IPS-11a (cell line): Measurements from ENCODE around the gene IGFLR1.

Source experiments
- H3K4me3 ChIP-seq: one replicate; pipeline ENCODE4 v1.5.1; 2013; ENCODE audit warnings: low read depth, low read length, control low read depth

Gene IGFLR1

DNA sequence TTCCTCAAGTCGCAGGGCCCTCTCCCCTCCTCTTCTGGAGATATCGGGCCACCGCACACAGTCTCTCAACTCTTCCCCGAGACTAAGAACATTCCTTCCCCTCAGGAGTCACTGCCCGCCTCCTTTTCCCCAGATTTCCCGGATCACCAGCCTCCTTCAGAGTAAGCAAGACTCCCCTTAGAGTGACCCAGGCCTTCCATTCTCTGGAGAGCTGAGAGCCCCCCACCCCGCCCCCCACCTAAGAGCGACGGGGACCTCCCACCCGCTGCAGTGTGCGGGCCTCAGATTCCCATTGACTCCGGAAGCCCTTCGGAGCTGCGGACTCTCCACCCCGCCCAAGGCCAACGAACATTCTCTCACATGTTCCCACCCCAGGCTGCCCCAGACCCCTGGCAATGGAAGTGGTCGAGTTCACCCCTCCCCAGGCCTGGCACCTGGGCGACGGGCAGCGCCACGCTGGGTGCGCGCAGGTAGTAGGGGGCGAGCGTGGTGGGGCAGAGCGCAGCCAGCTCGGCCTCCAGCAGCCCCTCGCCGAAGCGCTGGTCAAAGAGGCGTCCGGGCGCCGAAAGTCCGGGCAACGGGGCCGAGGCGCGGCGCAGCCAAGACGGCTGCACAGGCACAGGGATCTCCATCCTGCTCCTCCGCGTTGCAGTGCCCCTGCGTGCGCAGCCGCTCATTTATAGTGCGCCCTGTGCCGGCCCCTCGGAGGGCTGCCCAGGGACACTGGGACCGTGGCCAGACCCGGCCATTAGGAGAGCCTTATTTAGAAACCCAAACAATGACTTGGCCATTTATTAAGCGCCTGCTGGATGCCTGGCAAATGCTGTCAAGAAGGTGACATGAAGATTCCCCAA, 14.4 kb upstream of the IGFLR1 start, which contains the start of gene HSPB6:
TSS of gene HSPB6 (minus strand) at position 653 of the 854 bp plus-strand sequence. CDS start at position 632, 21 bp downstream.
- H3K4me3 ChIP-seq, result peak within 1 kb of the TSS; percentile 99

- peak overlapping the region; percentile 37 for H3K4me3 ChIP-seq
These were observed 13.5 kb upstream of the IGFLR1 start for GRCh38 chr19:35755550-35756376.

DNA sequence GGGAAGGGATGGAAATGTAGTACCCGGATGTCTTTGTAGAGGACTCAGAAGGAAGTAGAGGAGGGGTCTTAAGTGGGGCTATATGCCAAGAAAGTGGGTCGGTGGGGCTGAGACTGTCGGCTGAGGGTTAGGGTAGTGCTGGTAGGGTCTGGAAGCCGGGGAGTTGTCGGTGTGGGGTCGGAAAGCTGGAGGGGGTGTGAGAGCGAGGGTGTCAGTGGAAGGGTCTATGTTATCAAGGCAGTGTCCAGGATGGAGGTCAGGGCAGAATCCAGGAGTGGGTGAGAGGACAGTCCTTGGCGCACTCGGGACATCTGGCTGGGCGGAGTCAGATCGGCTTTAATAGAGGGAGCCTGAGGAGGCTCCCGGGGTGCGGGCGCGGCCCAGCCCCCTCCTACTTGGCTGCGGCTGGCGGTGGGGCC, 12.9 kb upstream of the IGFLR1 start:
- H3K4me3 ChIP-seq, result peak overlapping the region; percentile 37

DNA sequence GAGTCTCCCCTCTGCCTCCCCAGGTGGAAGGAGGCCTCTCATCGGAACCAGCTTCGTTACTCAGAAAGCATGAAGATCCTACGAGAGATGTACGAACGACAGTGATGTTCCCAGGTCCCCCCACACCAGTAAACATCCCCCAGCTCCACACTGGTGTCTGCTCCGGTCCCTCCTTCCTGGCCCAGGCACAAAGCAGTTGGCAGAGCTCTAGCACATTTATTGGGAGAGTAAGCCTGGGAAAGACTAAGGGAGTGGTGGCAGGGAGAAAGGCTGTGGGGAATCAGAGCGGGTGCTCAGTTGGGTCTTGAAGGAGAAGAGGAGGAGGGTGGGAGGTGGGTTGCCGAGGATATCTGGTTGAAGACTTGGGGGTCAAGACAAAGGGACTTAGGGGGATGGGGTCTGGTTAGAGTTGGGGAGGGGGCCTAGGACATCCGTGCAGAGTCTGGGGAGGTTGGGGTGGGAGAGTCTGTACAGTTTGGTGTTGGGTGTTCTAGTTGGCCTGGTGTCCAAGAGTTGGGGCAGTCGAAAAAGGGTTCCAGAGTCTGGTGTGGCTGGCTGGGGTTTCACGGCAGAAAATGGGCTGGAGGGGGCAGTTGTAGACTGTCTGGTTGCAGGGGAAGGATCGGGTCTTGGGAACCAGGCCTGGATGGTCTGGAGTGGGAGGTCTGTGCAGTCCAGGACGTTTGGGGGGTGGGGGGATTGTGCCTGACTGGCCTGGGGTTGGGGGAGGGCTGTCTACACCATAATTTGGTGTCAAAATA, 12.3 kb upstream of the IGFLR1 start:
- H3K4me3 ChIP-seq, result no peak overlapping the region

- no peak overlapping the region for H3K4me3 ChIP-seq
These were observed 11.6 kb upstream of the IGFLR1 start for GRCh38 chr19:35753634-35754369.

DNA sequence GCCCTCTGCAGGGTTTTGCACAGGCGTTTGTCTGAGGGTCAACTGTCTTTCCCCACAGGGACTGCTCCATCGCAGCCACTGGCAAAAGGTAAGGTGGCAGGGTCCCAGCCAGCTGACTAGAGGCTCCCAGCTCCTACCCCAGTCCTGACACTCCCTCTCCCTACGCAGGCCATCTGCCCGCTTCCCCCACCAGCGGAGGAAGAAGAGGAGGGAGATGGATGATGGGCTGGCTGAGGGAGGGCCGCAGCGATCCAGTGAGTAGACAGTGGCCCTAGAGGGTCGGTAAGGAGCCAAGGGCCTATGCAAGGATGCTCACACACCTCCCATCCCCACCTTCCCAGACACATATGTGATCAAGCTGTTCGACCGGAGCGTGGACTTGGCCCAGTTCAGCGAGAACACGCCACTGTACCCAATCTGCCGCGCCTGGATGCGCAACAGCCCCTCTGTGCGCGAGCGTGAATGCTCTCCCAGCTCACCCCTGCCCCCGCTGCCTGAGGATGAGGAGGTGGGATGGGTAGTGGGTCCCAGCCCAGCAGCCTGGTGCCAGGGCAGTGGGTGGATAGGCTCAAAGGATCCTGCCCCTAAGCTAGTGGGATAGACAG, 10.6 kb upstream of the IGFLR1 start:
- no peak overlapping the region for H3K4me3 ChIP-seq

DNA sequence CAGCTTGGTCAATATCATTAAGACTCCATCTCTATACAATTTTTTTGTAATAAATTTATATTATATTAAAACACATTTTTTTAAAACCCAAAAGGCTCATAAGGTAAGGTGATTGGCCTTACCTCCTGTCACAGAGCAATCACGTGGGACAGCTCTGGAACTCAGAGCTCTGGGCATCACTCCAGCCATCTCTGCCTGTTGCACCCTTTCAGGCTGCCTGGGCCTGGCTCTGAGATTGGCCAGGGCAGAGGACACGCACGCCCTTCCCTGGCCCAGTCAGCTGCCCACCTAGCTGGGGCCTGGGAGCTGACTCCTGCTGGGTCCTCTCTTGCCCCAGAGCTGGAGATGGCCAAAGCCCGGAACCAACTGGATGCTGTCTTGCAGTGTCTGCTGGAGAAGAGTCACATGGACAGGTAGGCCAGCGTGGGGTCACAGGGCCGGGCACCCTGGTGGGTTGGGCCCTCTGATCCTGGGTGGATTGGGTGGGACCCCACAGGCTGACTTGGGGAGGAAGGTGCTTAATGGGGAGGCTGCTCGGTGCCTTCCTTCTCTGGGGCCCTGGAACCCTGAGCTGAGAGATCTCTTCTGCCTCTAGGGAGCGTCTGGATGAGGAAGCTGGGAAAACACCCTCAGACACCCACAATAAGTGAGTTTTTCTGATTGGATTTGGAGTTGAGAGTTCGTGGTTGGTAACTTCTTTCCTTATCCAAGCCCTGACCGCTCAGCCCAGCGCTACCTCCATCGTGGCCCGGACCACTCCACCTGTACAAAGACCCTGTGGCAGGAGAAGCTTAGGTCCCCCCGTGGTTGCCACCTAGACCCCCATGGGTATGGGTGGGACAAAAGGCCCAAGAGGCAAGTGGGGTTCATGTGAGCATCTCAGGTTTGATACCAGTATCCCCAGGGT, 9.8 kb upstream of the IGFLR1 start:
- no peak overlapping the region for H3K4me3 ChIP-seq

- no peak overlapping the region for H3K4me3 ChIP-seq
These were observed 7.9 kb upstream of the IGFLR1 start for GRCh38 chr19:35750167-35750566.

DNA sequence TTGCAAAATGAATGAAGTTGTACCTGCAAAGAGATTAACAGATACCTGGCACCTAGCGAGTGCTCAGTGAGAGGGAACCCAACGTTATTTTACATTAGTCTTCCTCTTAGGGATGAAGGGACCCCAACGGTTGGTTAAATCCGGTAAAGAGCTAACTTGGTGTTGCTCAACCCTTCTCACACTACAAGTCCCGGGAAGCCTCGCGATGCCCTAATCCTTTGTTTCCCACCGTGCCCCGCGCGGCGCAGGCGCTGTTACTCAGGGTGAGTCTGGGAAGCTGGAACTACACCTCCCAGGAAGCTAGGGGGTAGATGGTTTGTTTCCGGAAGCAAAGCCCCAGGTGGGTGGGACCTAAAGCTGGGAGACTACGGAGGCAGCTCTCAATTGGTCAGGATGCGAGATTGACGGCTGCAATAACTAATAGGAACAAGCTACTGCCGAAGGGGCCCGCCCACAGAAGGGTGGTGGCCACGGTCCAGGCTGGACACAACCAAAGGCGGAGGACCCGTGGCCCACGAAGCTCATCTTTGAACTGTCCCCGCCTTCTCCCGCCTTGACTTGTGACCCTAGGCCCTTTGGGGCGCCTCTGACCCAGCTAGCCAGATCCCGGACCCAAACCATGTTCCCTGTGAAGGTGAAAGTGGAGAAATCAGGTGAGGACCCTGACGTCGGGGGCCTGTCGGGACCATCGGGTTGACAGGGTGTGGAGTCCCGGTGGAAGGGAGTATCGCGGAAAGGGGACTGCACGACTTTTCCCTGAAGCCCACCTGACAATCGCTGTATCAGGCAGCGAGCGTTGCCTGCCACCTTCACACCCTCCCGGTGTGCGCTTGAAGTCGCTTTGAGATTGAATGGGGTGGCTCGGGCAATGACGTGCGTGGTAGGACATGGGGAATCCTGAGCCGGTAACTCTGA, 6.1 kb upstream of the IGFLR1 start, which contains the start of gene LIN37:
TSS of gene LIN37 (plus strand) at position 471 of the 915 bp plus-strand sequence. CDS start at position 620, 149 bp downstream.
- peak within 1 kb of the TSS; percentile 92 for H3K4me3 ChIP-seq

DNA sequence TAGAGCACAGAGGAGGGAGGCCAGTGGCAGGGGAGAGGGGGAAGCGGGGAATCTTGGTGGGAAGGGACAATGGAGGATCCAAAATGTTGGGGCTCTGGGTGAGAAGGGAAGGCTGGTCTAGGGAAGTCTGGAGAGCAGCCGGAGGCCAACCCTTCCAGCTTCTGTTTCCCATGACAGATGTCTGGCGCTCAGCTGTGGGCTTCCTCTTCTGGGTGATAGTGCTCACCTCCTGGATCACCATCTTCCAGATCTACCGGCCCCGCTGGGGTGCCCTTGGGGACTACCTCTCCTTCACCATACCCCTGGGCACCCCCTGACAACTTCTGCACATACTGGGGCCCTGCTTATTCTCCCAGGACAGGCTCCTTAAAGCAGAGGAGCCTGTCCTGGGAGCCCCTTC, 4.3 kb upstream of the IGFLR1 start:
- no peak overlapping the region for H3K4me3 ChIP-seq

DNA sequence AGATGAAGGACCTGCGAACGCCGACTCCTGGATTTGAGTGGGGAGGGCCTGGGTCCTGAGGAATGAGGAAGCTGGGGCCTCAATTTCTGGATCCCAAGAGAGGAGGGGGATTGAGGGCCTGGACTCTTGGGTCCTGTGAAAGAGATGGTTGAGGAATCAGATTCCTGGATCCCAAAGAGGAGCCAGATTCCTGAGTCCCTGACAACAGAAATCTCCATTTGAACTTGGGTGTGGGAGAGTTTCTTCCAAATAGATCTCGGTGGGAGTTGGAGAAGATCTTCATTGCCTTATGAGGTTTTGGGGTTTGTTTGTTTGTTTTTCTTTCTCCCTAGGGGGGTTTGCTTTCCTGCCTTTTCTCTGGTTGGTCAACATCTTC, 3.8 kb upstream of the IGFLR1 start:
- H3K4me3 ChIP-seq, result peak overlapping the region; percentile 79

DNA sequence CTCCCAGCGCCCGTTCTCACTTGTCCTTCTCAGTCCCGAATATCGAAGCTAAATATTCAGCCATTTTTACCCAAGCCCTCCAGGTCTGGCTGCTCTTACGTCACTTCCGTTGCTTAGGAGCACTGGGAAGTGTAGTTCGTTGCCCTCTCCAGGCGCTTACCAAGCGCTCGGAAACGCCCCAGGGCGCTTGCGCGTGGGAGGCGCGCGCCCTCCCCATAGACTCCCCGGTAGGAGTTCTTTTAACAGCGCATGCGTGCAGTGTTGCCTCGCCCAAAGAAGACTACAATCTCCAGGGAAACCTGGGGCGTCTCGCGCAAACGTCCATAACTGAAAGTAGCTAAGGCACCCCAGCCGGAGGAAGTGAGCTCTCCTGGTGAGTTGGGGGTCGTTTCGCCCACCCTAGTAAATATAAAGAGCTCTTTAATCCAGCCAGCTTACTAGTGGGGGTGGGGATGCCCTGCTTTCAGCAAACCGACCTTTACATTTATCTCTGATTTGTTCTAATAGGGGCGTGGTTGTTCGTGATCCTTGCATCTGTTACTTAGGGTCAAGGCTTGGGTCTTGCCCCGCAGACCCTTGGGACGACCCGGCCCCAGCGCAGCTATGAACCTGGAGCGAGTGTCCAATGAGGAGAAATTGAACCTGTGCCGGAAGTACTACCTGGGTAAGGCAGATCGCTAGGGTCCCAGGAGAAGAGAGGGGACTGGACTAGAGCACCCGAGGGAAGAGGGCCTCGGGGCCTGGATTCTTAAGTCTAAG, 3.3 kb upstream of the IGFLR1 start, which contains the start of the genes PSENEN and U2AF1L4:
TSS of gene PSENEN (plus strand) at position 324 of the 759 bp plus-strand sequence. CDS start at position 604, 280 bp downstream.
TSS of gene U2AF1L4 (minus strand) at position 91 of the 759 bp plus-strand sequence. CDS start at position 64, 27 bp downstream.
- peak within 1 kb of the TSS; percentile 79 for H3K4me3 ChIP-seq

DNA sequence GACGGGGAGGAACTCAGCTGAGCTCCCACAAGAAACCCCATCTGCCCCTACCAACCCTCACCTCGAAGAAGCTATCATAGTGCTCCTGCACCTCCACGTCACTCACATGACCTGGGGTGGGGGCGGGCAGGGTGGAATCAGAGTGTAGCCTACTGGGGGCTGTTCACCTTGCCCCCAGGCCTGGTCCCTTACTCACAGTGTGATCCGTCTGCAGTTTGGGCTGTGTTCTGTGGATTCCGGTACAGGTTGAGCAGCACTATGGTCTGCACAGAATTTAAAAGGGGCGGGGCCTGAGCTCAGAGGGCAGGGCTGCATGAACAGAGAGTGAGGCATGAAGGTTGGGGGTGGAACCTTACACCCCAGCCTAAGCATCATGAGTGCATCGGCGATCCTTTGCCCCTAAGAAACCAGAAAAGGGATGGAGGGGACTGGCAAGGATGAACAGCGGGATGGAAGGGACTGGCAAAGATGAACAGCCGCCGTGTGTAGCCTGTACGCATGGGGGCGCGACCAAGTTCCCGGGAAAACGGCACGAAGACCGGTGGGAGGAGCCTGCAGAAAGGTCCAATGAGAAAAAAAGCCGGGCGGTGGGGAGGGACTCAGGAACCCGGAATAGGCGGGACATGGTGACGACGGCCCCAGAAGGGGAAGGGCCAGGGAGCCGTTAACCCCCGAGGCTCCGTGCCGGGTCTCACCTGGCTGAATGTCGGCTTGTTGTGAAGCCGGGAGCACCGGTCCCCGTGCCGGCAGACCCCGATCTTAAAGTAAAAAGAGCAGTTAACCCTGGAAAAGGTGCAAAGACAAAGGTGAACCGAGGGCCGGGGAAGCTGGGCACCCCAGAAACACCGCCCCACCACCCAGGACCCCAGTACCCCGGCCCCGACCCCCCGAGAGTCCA, 2.4 kb upstream of the IGFLR1 start:
- peak overlapping the region; percentile 79 for H3K4me3 ChIP-seq

DNA sequence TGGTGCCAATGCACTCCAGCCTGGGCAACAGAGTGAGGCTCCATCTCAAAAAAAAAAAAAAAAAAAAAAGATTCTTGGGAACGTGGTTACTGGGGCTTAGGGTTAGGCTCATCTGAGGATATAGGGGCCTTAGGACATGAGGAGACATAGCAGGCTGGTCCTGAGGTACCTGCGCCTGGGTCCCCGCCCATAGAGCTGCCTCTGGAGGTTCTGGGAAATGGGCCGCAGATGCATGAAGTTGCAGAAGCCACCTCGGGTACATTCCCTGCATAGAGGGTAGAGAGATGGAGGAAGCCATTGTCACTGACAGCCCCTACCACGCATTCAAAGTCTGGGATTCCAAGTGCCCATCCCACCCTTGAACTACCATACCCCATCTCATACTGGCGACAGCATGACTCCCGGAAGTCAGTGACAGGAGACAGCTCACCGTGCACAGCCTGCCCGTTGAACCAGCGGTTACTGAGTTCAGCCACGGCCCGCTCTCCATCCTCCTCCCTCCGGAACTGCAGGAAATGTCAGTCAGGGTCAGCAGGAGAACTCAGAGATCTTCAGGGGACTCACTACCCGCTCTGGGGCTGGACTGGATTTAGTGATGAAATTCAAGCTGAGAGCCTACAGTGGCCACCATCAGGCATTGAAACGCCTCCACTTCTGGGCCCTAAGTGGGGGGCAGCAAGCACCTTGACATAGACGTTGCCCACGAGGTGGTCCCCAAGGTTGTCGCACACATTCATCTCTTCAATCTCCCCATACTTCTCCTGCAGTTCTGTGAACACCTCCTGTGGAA, 1.6 kb upstream of the IGFLR1 start:
- no peak overlapping the region for H3K4me3 ChIP-seq

DNA sequence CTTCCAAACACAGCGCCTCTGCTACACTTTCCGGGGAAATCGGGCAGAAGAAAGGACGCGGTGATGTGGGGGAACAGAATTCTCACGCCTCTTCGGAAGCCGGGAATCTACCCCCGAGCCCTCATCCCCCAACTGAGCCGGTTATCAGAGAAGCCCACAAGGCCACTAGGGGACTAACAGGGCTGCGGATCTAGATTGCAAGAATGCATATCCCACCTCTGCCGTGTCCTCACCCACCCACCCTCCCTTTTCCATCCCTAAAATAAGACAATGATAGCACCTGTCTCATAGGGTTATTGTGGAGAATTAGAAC, 1.1 kb downstream of the IGFLR1 start:
- H3K4me3 ChIP-seq, result peak overlapping the region; percentile 50
